ENCODE data around the gene RNASE13. TPM values are rescaled to one million over a fixed set of nuclear protein-coding genes. Genes with fewer than 3 reads are reported as not detected.

Gene RNASE13
- total RNA-seq, 1 donor from 2014 or later, result not detected

GRCh38 chr14:21055432-21056117 lies 21.0 kb upstream of the RNASE13 start:
- Mint-ChIP-seq H3K27me3 (peaks cover 4% of the 10 kb centered on the region), H3K4me3 (no peak overlapping the region), H3K4me1 (ENCODE audit: unreplicated experiment) (peaks cover 31% of the 10 kb centered on the region), H3K36me3 (no peaks in the 10 kb centered on the region), H3K9me3 (no peaks in the 10 kb centered on the region), H3K27ac (no peak overlapping the region)
- TF ChIP-seq, protein P1, sequence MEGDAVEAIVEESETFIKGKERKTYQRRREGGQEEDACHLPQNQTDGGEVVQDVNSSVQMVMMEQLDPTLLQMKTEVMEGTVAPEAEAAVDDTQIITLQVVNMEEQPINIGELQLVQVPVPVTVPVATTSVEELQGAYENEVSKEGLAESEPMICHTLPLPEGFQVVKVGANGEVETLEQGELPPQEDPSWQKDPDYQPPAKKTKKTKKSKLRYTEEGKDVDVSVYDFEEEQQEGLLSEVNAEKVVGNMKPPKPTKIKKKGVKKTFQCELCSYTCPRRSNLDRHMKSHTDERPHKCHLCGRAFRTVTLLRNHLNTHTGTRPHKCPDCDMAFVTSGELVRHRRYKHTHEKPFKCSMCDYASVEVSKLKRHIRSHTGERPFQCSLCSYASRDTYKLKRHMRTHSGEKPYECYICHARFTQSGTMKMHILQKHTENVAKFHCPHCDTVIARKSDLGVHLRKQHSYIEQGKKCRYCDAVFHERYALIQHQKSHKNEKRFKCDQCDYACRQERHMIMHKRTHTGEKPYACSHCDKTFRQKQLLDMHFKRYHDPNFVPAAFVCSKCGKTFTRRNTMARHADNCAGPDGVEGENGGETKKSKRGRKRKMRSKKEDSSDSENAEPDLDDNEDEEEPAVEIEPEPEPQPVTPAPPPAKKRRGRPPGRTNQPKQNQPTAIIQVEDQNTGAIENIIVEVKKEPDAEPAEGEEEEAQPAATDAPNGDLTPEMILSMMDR (conservative IDR thresholded peaks at IDR 0.05), result no peak
- no peak for DNase-seq (ENCODE audit: extremely low spot score, unreplicated experiment)

- TF ChIP-seq, protein P1 (conservative IDR thresholded peaks at IDR 0.05), result no peak
- no peak for DNase-seq (ENCODE audit: extremely low spot score, unreplicated experiment)
- Mint-ChIP-seq H3K9me3 (no peaks in the 10 kb centered on the region), H3K27me3 (peaks cover 1% of the 10 kb centered on the region), H3K36me3 (no peaks in the 10 kb centered on the region), H3K4me1 (ENCODE audit: unreplicated experiment) (peaks cover 27% of the 10 kb centered on the region), H3K27ac (no peak overlapping the region), H3K4me3 (no peak overlapping the region)
These were observed 20.1 kb upstream of the RNASE13 start for GRCh38 chr14:21054768-21055145.

DNA sequence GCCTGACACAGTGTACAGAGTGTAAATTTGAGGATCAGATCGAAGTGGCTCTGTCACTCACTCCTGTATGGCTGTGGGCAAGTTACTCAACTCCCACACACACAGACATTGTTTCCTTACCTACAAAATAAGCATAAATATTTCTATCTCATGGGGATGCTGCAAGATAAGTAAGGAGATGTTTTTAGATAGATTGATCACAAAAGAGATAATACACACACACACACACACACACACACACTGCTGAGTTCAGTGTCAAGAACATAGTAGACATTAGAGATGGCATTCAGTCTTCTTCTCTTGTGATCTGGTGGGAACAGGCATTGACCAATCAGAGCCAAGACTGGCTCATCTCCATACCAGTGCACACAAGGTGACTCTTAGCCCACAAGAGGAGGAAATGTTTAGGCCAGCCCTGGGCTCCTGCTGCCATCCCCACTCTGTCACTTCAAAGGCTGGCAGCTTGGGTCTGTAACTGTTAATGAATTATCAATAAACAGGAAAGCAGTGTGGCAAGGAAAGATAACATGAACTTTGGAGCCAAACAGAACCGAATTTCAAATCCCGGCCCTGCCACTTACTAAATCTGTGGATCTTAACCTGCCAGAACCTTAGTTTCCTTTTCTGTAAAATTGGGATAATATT lies 19.6 kb upstream of the RNASE13 start:
- H3K9me3 Mint-ChIP-seq, result no peaks in the 10 kb centered on the region
- H3K27ac Mint-ChIP-seq, result peak overlapping the region; percentile 36
- peaks cover 27% of the 10 kb centered on the region for H3K4me1 Mint-ChIP-seq (ENCODE audit: unreplicated experiment)
- H3K36me3 Mint-ChIP-seq, result no peaks in the 10 kb centered on the region
- no peak for DNase-seq (ENCODE audit: extremely low spot score, unreplicated experiment)
- H3K27me3 Mint-ChIP-seq, result no peaks in the 10 kb centered on the region
- TF ChIP-seq, protein P1 (conservative IDR thresholded peaks at IDR 0.05), result no peak
- no peak overlapping the region for H3K4me3 Mint-ChIP-seq

GRCh38 chr14:21053184-21054122 lies 18.8 kb upstream of the RNASE13 start:
- TF ChIP-seq, protein P1 (conservative IDR thresholded peaks at IDR 0.05), result no peak
- no peak overlapping the region for H3K4me3 Mint-ChIP-seq
- no peaks in the 10 kb centered on the region for H3K36me3 Mint-ChIP-seq
- H3K27me3 Mint-ChIP-seq, result no peaks in the 10 kb centered on the region
- H3K4me1 Mint-ChIP-seq (ENCODE audit: unreplicated experiment), result peaks cover 22% of the 10 kb centered on the region
- no peaks in the 10 kb centered on the region for H3K9me3 Mint-ChIP-seq
- no peak for DNase-seq (ENCODE audit: extremely low spot score, unreplicated experiment)
- H3K27ac Mint-ChIP-seq, result no peak overlapping the region

GRCh38 chr14:21050597-21050996 lies 16.0 kb upstream of the RNASE13 start:
- Mint-ChIP-seq H3K36me3 (no peaks in the 10 kb centered on the region), H3K4me3 (no peak overlapping the region), H3K27ac (no peak overlapping the region), H3K4me1 (ENCODE audit: unreplicated experiment) (peaks cover 15% of the 10 kb centered on the region), H3K27me3 (no peaks in the 10 kb centered on the region), H3K9me3 (no peaks in the 10 kb centered on the region)
- DNase-seq (ENCODE audit: extremely low spot score, unreplicated experiment), result no peak
- TF ChIP-seq, protein P1 (conservative IDR thresholded peaks at IDR 0.05), result no peak

Data from type B pancreatic cell (in vitro differentiated cells).